ENCODE data around the gene METTL9.

METTL9 gene

DNA sequence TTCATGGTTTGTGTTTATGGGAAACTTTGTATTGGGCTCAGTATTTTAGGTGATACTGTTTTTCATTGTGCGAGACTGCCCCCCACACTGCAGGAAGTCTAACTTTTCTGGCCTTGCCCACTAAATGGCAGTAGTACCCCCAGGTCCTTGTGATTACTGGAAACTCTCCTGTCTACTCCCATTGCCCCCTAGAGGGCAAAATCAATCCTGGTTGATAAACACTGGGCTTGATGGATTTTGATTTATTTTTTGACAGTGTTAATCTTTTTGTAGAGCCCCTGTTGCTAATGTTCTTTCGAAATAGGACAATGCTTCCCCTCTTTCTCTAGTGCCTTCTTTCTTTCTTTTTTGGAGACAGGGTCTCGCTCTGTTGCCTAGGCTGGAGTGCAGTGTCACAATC, 15.5 kb downstream of the METTL9 start:
- Histone ChIP-seq H3K4me2 (ENCODE audit: low read depth, low read length, poor library complexity, severe bottlenecking) (no peak overlapping the region), H3K4me1 (ENCODE audit: insufficient read depth, low read length, poor library complexity, severe bottlenecking) (peaks cover 41% of the 10 kb centered on the region), H3K4me3 (ENCODE audit: low read length, poor library complexity, severe bottlenecking) (no peak overlapping the region), H3F3A (ENCODE audit: low read depth) (0 out of 2 replicates have a peak, but pooled peaks cover 5% of the 10 kb centered on the region), H3K9me2 (replicated peaks; ENCODE audit: low read depth, low read length) (no peaks in the 10 kb centered on the region), H2AFZ (ENCODE audit: low read length) (no peak overlapping the region), H3K27me3 (ENCODE audit: insufficient read depth, low read length, poor library complexity, severe bottlenecking) (no peaks in the 10 kb centered on the region), H4K20me1 (ENCODE audit: insufficient read depth, low read length, poor library complexity, severe bottlenecking) (peaks cover 34% of the 10 kb centered on the region), H3K79me2 (ENCODE audit: insufficient read depth, low read length) (peaks cover 89% of the 10 kb centered on the region), H3K36me3 (ENCODE audit: insufficient read depth, low read length) (peaks cover 21% of the 10 kb centered on the region; the same call in 1 of the 2 replicates), H3K9ac (ENCODE audit: low read depth, low read length, poor library complexity, severe bottlenecking) (no peak overlapping the region), H3K9me3 (ENCODE audit: insufficient read depth, low read depth, low read length) (no peaks in the 10 kb centered on the region)
- TF ChIP-seq EZH2phosphoT487 (IDR thresholded peaks at IDR 0.05; ENCODE audit: borderline replicate concordance): no peak
- TF ChIP-seq, protein P1, sequence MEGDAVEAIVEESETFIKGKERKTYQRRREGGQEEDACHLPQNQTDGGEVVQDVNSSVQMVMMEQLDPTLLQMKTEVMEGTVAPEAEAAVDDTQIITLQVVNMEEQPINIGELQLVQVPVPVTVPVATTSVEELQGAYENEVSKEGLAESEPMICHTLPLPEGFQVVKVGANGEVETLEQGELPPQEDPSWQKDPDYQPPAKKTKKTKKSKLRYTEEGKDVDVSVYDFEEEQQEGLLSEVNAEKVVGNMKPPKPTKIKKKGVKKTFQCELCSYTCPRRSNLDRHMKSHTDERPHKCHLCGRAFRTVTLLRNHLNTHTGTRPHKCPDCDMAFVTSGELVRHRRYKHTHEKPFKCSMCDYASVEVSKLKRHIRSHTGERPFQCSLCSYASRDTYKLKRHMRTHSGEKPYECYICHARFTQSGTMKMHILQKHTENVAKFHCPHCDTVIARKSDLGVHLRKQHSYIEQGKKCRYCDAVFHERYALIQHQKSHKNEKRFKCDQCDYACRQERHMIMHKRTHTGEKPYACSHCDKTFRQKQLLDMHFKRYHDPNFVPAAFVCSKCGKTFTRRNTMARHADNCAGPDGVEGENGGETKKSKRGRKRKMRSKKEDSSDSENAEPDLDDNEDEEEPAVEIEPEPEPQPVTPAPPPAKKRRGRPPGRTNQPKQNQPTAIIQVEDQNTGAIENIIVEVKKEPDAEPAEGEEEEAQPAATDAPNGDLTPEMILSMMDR (conservative IDR thresholded peaks at IDR 0.05; ENCODE audit: low read length): peak; percentile 66

DNA sequence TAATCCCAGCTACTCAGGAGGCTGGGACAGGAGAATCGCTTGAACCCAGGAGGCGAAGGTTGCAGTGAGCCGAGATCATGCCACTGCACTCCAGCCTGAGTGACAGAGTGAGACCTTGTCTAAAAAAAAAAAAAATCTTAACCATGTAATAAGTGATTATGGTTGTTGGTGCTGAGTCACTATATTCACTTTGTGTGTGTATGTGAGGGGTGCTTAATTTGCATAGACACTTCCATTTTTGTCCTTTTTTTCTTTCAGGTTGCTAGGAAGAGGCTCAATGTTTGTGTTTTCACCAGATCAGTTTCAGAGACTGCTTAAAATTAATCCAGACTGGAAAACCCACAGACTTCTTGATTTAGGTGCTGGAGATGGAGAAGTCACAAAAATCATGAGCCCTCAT, 18.2 kb downstream of the METTL9 start:
- H3K36me3 ChIP-seq (ENCODE audit: insufficient read depth, low read length): peaks cover 34% of the 10 kb centered on the region
- H3K79me2 ChIP-seq (ENCODE audit: insufficient read depth, low read length): peaks cover 75% of the 10 kb centered on the region
- H3K9me2 ChIP-seq (replicated peaks; ENCODE audit: low read depth, low read length): no peaks in the 10 kb centered on the region
- peaks cover 12% of the 10 kb centered on the region for H4K20me1 ChIP-seq (ENCODE audit: insufficient read depth, low read length, poor library complexity, severe bottlenecking)
- H3K4me1 ChIP-seq (ENCODE audit: insufficient read depth, low read length, poor library complexity, severe bottlenecking): peaks cover 33% of the 10 kb centered on the region
- no peak overlapping the region for H3K4me3 ChIP-seq (ENCODE audit: low read length, poor library complexity, severe bottlenecking)
- no peaks in the 10 kb centered on the region for H3K27me3 ChIP-seq (ENCODE audit: insufficient read depth, low read length, poor library complexity, severe bottlenecking)
- TF ChIP-seq, protein P1 (conservative IDR thresholded peaks at IDR 0.05; ENCODE audit: low read length): no peak
- no peak for TF ChIP-seq EZH2phosphoT487 (IDR thresholded peaks at IDR 0.05; ENCODE audit: borderline replicate concordance)
- H3F3A ChIP-seq (ENCODE audit: low read depth): no peaks in the 10 kb centered on the region
- no peak overlapping the region for H3K9ac ChIP-seq (ENCODE audit: low read depth, low read length, poor library complexity, severe bottlenecking)
- no peak overlapping the region for H2AFZ ChIP-seq (ENCODE audit: low read length)
- no peak overlapping the region for H3K4me2 ChIP-seq (ENCODE audit: low read depth, low read length, poor library complexity, severe bottlenecking)
- H3K9me3 ChIP-seq (ENCODE audit: insufficient read depth, low read depth, low read length): no peaks in the 10 kb centered on the region

DNA sequence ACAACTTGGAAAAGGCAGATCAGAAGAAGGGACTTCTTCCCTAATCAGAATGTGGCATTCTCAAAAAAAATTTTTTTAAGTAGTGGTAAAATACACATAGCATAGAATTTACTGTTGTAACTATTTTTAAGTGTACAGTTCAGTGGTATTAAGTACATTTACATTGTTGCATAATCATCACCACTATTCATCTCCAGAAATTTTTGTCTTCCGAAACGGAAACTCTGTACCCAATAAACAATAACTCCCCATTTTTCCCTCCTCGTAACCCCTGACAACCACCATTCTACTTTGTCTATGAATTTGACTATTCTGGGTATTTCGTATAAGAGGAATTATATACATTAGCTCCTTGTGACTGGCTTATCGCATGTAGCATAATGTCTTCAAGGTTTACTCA, 18.9 kb downstream of the METTL9 start:
- peaks cover 33% of the 10 kb centered on the region for H3K4me1 ChIP-seq (ENCODE audit: insufficient read depth, low read length, poor library complexity, severe bottlenecking)
- no peak overlapping the region for H3K4me3 ChIP-seq (ENCODE audit: low read length, poor library complexity, severe bottlenecking)
- H3K9ac ChIP-seq (ENCODE audit: low read depth, low read length, poor library complexity, severe bottlenecking): no peak overlapping the region
- H3K36me3 ChIP-seq (ENCODE audit: insufficient read depth, low read length): peaks cover 40% of the 10 kb centered on the region
- H3K9me2 ChIP-seq (replicated peaks; ENCODE audit: low read depth, low read length): no peaks in the 10 kb centered on the region
- H2AFZ ChIP-seq (ENCODE audit: low read length): no peak overlapping the region
- no peaks in the 10 kb centered on the region for H3F3A ChIP-seq (ENCODE audit: low read depth)
- peaks cover 12% of the 10 kb centered on the region for H4K20me1 ChIP-seq (ENCODE audit: insufficient read depth, low read length, poor library complexity, severe bottlenecking)
- peaks cover 74% of the 10 kb centered on the region for H3K79me2 ChIP-seq (ENCODE audit: insufficient read depth, low read length)
- H3K27me3 ChIP-seq (ENCODE audit: insufficient read depth, low read length, poor library complexity, severe bottlenecking): no peaks in the 10 kb centered on the region
- no peak overlapping the region for H3K4me2 ChIP-seq (ENCODE audit: low read depth, low read length, poor library complexity, severe bottlenecking)
- H3K9me3 ChIP-seq (ENCODE audit: insufficient read depth, low read depth, low read length): no peaks in the 10 kb centered on the region
- TF ChIP-seq, protein P1 (conservative IDR thresholded peaks at IDR 0.05; ENCODE audit: low read length): no peak
- no peak for TF ChIP-seq EZH2phosphoT487 (IDR thresholded peaks at IDR 0.05; ENCODE audit: borderline replicate concordance)

Measured in Loucy (cell line).